ENCODE results near the gene CDC42. TPM values are rescaled to one million over a fixed set of nuclear protein-coding genes. Genes with fewer than 3 reads are reported as not detected.

Gene CDC42
- polyA plus RNA-seq, 3 donors: 210 to 731 (median 606) TPM

DNA sequence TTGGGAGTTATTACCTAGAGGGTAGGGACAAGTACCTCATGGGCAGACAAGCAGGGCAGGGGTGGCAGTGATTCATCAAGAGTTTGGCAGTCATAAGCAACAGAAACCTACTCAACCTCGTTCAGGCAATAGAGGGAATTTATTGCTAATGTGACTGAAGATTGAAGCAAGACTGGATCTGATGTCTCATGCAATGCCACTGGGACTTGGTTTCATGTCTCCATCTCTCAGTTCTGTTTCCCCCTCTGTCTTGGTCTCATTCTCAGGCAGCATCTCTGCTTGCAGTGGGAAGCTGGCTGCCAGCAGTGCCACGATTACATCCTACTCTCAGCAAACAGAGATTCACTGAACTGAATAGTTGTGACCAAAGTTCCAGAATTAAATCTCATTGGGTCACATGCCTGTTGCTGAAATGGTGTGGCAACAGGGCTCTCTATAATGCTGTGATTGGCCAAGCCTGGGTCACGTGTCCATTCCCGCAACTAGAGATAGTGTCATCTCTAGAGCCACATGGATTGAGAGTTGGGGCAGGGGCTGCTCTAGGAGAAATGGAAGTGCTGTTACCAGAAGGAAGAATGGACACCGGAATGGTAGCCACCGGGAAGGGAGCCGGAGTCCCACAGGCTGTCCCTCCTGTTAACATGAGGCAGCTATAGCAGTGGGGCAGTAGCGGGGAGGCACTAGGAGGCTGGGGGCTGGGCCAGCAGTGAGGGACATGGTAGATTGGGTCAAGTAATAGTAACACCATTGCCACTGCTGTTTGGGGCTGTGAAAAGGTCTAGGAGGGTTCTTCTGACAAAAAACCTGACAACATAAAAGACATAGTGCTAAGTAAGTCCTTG is 3.9 kb upstream of the CDC42 start:
- H3K9ac ChIP-seq (ENCODE audit: insufficient read depth, low read length, poor library complexity, severe bottlenecking): no peak overlapping the region
- Mint-ChIP-seq H3K9me3 (peaks cover 0 to 3% (median 0%) of the 10 kb centered on the region in 7 donors), H3K27me3 (ENCODE audit: low read depth in 3 of 3) (peaks cover 0 to 4% (median 0%) of the 10 kb centered on the region in 3 donors), H3K27ac (peak overlapping the region; percentile 92 to 97 (median 96)), H3K4me3 (peak overlapping the region; percentile 2 to 82), H3K36me3 (no peaks in the 10 kb centered on the region), H3K4me1 (peaks cover 34% of the 10 kb centered on the region)
- 74% methylated on average over 6 of the region's 8 CpGs for WGBS (ENCODE audit: insufficient coverage)
- H3K4me2 ChIP-seq (replicated peaks; ENCODE audit: extremely low read depth, low read length, poor library complexity, severe bottlenecking): peak overlapping the region; percentile 38
- H2AFZ ChIP-seq (ENCODE audit: insufficient read depth, low read depth, low read length, poor library complexity, severe bottlenecking): no peak overlapping the region
- TF ChIP-seq, protein P1, sequence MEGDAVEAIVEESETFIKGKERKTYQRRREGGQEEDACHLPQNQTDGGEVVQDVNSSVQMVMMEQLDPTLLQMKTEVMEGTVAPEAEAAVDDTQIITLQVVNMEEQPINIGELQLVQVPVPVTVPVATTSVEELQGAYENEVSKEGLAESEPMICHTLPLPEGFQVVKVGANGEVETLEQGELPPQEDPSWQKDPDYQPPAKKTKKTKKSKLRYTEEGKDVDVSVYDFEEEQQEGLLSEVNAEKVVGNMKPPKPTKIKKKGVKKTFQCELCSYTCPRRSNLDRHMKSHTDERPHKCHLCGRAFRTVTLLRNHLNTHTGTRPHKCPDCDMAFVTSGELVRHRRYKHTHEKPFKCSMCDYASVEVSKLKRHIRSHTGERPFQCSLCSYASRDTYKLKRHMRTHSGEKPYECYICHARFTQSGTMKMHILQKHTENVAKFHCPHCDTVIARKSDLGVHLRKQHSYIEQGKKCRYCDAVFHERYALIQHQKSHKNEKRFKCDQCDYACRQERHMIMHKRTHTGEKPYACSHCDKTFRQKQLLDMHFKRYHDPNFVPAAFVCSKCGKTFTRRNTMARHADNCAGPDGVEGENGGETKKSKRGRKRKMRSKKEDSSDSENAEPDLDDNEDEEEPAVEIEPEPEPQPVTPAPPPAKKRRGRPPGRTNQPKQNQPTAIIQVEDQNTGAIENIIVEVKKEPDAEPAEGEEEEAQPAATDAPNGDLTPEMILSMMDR (IDR thresholded peaks at IDR 0.05): no peak
- intact Hi-C loops (cut with micrococcal nuclease): no loop called here
- H3K27ac ChIP-seq (ENCODE audit: low read depth in 1 of 2, low read length in 2 of 2): peak overlapping the region; percentile 69 to 76
- H3K79me2 ChIP-seq (ENCODE audit: insufficient read depth, low read length): peaks cover 20% of the 10 kb centered on the region
- no peaks in the 10 kb centered on the region for H3K27me3 ChIP-seq (ENCODE audit: control insufficient read depth in 2 of 2, insufficient read depth in 2 of 2, low read length in 2 of 2)
- peak; percentile 78 to 93 (median 89) for DNase-seq
- peak overlapping the region in 1 of 3 experiments; percentile 6 for H3K4me3 ChIP-seq (replicated peaks in 1 of 3; ENCODE audit: low read depth in 2 of 3, low read length in 3 of 3)
- H3K9me3 ChIP-seq (replicated peaks in 1 of 2; ENCODE audit: control insufficient read depth in 1 of 2, insufficient read depth in 1 of 2, low read length in 2 of 2): no peaks in the 10 kb centered on the region
- peaks cover 4% of the 10 kb centered on the region for H4K20me1 ChIP-seq (ENCODE audit: insufficient read depth, low read length)
- no peaks in the 10 kb centered on the region for H3K36me3 ChIP-seq (replicated peaks in 1 of 2; ENCODE audit: control insufficient read depth in 1 of 2, insufficient read depth in 2 of 2, low read length in 2 of 2)
- H3K4me1 ChIP-seq (ENCODE audit: control insufficient read depth in 1 of 2, insufficient read depth in 2 of 2, low read length in 2 of 2): peaks cover 36 to 40% of the 10 kb centered on the region in 2 donors

DNA sequence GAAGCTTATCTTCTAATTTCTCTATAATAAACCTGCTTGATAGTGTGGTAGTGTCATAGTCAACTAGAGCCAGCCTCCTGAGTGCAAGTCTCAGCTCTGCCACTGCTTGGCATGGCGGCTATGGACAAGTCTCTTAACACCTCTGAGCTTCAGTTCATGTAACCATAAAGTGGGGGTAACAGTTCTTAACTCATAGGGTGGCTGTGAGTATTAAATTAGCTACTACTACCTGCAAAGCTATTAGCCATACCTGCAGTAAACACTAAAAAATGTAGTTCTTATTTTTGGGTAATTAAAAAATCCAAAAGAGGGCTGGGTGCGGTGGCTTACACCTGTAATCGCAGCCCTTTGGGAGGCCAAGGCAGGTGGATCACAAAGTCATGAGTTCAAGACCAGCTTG is 2.2 kb upstream of the CDC42 start:
- Mint-ChIP-seq H3K4me1 (peaks cover 47% of the 10 kb centered on the region), H3K27ac (peak overlapping the region in 5 of 7 donors; percentile 45 to 92 (median 75))

More for the DNA sequence above, 2.2 kb upstream of the CDC42 start:
- H3K36me3 ChIP-seq (replicated peaks in 1 of 2; ENCODE audit: control insufficient read depth in 1 of 2, insufficient read depth in 2 of 2, low read length in 2 of 2): peaks cover 0 to 2% of the 10 kb centered on the region in 2 donors
- peaks cover 50 to 56% of the 10 kb centered on the region in 2 donors for H3K4me1 ChIP-seq (ENCODE audit: control insufficient read depth in 1 of 2, insufficient read depth in 2 of 2, low read length in 2 of 2)
- H3K27me3 ChIP-seq (ENCODE audit: control insufficient read depth in 2 of 2, insufficient read depth in 2 of 2, low read length in 2 of 2): no peaks in the 10 kb centered on the region
- no peaks in the 10 kb centered on the region for H3K9me3 ChIP-seq (replicated peaks in 1 of 2; ENCODE audit: control insufficient read depth in 1 of 2, insufficient read depth in 1 of 2, low read length in 2 of 2)
- no peak overlapping the region for H2AFZ ChIP-seq (ENCODE audit: insufficient read depth, low read depth, low read length, poor library complexity, severe bottlenecking)
- H4K20me1 ChIP-seq (ENCODE audit: insufficient read depth, low read length): peaks cover 19% of the 10 kb centered on the region
- no peak overlapping the region for H3K4me3 Mint-ChIP-seq
- peaks cover 0 to 2% (median 0%) of the 10 kb centered on the region in 7 donors for H3K9me3 Mint-ChIP-seq
- no peak overlapping the region for H3K4me3 ChIP-seq (replicated peaks in 1 of 3; ENCODE audit: low read depth in 2 of 3, low read length in 3 of 3)
- no peak overlapping the region for H3K4me2 ChIP-seq (replicated peaks; ENCODE audit: extremely low read depth, low read length, poor library complexity, severe bottlenecking)
- H3K9ac ChIP-seq (ENCODE audit: insufficient read depth, low read length, poor library complexity, severe bottlenecking): no peak overlapping the region
- WGBS (ENCODE audit: insufficient coverage): no CpG with 5 or more reads among the region's 3 CpGs
- no peak for DNase-seq
- TF ChIP-seq, protein P1 (IDR thresholded peaks at IDR 0.05): no peak
- H3K27ac ChIP-seq (ENCODE audit: low read depth in 1 of 2, low read length in 2 of 2): no peak overlapping the region
- H3K36me3 Mint-ChIP-seq: peaks cover 6 to 11% of the 10 kb centered on the region in 2 donors
- peaks cover 0 to 8% (median 0%) of the 10 kb centered on the region in 3 donors for H3K27me3 Mint-ChIP-seq (ENCODE audit: low read depth in 3 of 3)
- intact Hi-C loops (cut with micrococcal nuclease): loop anchor here in 1 of 2 donors (5.0 kb wide), 1 partner anchor 37 kb away; no protein-coding TSS in a partner anchor
- peaks cover 36% of the 10 kb centered on the region for H3K79me2 ChIP-seq (ENCODE audit: insufficient read depth, low read length)
